Upper lobe of left lung (tissue), 6 donors: Measurements from ENCODE around the gene ACSL3. TPM values are rescaled to one million over a fixed set of nuclear protein-coding genes. Genes with fewer than 3 reads are reported as not detected.
A peak's percentile ranks its signal among the peaks of the same experiment; 100 is the strongest.
"Not testable (repeated sequence)": the region's sequence is repeated elsewhere in the genome, so short reads cannot be mapped to it uniquely, and the experiment has no call there.

Source experiments
- ATAC-seq, 2 donors: fragments of 200-7000 bp; cut with Tn5 transposase; one replicate each; pipeline ENCODE4 v1.9.1; 2022; ENCODE audit warnings: mild to moderate bottlenecking in 2 of 2, moderate library complexity in 2 of 2; ENCODE audit not compliant: low FRiP score in 2 of 2
- DNase-seq, 2 donors: peaks; one replicate each; pipeline ENCODE4 v3.0.0-alpha.2; 2019 to 2020
- H3K27ac ChIP-seq, 4 donors: fragments of 200-600 bp; sonication (generic); one replicate each; pipeline ENCODE4 v1.5.1; 2016 to 2019
- H3K27me3 ChIP-seq, 4 donors: fragments of 200-600 bp; sonication (generic); one replicate each; pipeline ENCODE4 v1.5.1; 2017 to 2019
- H3K36me3 ChIP-seq, 4 donors: fragments of 200-600 bp; sonication (generic); one replicate each; pipeline ENCODE4 v1.5.1; 2016 to 2019
- H3K4me1 ChIP-seq, 4 donors: fragments of 200-600 bp; sonication (generic); one replicate each; pipeline ENCODE4 v1.5.1; 2018 to 2019
- H3K4me3 ChIP-seq, 4 donors: fragments of 200-600 bp; sonication (generic); one replicate each; pipeline ENCODE4 v1.5.1; 2017 to 2019; ENCODE audit warnings: mild to moderate bottlenecking in 2 of 4, moderate library complexity in 1 of 4
- H3K9me3 ChIP-seq, 4 donors: fragments of 200-600 bp; sonication (generic); one replicate each; pipeline ENCODE4 v1.5.1; 2018 to 2019
- CTCF ChIP-seq, 6 experiments: fragments of 450-650 bp in 4 of 6; fragments of 200-600 bp in 2 of 6; sonication (generic) in 2 of 6; IDR thresholded peaks; one replicate each; pipeline ENCODE4 v1.5.1; 2016 to 2019; ENCODE audit warnings: antibody characterized with exemption in 6 of 6
- EP300 ChIP-seq, 4 donors: sonication (generic); formaldehyde crosslinking; IDR thresholded peaks; one replicate each; pipeline ENCODE4 v1.5.1; 2017; ENCODE audit warnings: antibody characterized with exemption in 4 of 4, control low read depth in 2 of 4
- POLR2A ChIP-seq, 4 donors: fragments of 450-650 bp; IDR thresholded peaks; one replicate each; pipeline ENCODE4 v1.5.1; 2016 to 2017; ENCODE audit warnings: antibody characterized with exemption in 4 of 4, mild to moderate bottlenecking in 2 of 4
- POLR2AphosphoS5 ChIP-seq, 2 donors: sonication (generic); formaldehyde crosslinking; IDR thresholded peaks; one replicate each; pipeline ENCODE4 v1.5.1; 2017; ENCODE audit warnings: antibody characterized with exemption in 2 of 2
- WGBS, 2 donors: methylation state at CpG; one replicate each; pipeline ENCODE4 v1.1.5; 2017 to 2018; 5-methylcytosine and 5-hydroxymethylcytosine counted together
- total RNA-seq, 6 donors: library from RNA; depleted of rRNA in 4 of 6; stranded (reverse); fragments of >200 nt in 4 of 6; gene quantifications; one replicate each; pipeline versions ENCODE4 v1.1.0 to v1.2.1, GENCODE V29; 2016 to 2021
- donor health status: DM: no; HTN: no; CAD: no; lungs with moderate emphysema.
- donor health status: DM: no; HTN: yes; CAD: no; lungs with severe emphysema.

Gene ACSL3
- total RNA-seq, 6 donors from 2014 or later, result 35.6 to 86.0 (median 69.9) TPM

- no peak for DNase-seq
- no peaks in the 10 kb centered on the region for H3K27me3 ChIP-seq
- peaks cover 5 to 15% (median 7%) of the 10 kb centered on the region in 4 donors for H3K4me1 ChIP-seq
- H3K27ac ChIP-seq, result no peak overlapping the region
- H3K4me3 ChIP-seq, result no peak overlapping the region
- H3K9me3 ChIP-seq, result no peaks in the 10 kb centered on the region
- TF ChIP-seq CTCF (IDR thresholded peaks at IDR 0.05), result no peak
- TF ChIP-seq EP300 (IDR thresholded peaks at IDR 0.05), result no peak
- TF ChIP-seq POLR2A (IDR thresholded peaks at IDR 0.05), result no peak
- no peak for TF ChIP-seq POLR2AphosphoS5 (IDR thresholded peaks at IDR 0.05)
- no peaks in the 10 kb centered on the region for H3K36me3 ChIP-seq
- ATAC-seq, result no peak
- WGBS, 2 donors, result 83 to 87% methylated on average over 3 of the region's 3 CpGs
These were observed 20.6 kb upstream of the ACSL3 start for GRCh38 chr2:222840060-222840802.

- WGBS, 2 donors, result 23 to 48% methylated on average over 3 of the region's 3 CpGs
- ATAC-seq (no peak), DNase-seq (no peak)
- no peaks in the 10 kb centered on the region for H3K9me3 ChIP-seq
- no peaks in the 10 kb centered on the region for H3K36me3 ChIP-seq
- no peak for TF ChIP-seq POLR2AphosphoS5 (IDR thresholded peaks at IDR 0.05)
- TF ChIP-seq CTCF (IDR thresholded peaks at IDR 0.05), result no peak
- peak in 1 of 4 donors; percentile 13 for TF ChIP-seq EP300 (IDR thresholded peaks at IDR 0.05)
- TF ChIP-seq POLR2A (IDR thresholded peaks at IDR 0.05), result no peak
- H3K4me1 ChIP-seq, result peaks cover 5 to 21% (median 8%) of the 10 kb centered on the region in 4 donors
- H3K27me3 ChIP-seq, result no peaks in the 10 kb centered on the region
- H3K27ac ChIP-seq, result peak overlapping the region in 3 of 4 donors; percentile 19 to 41 (median 28)
- H3K4me3 ChIP-seq, result no peak overlapping the region
These were observed 18.2 kb upstream of the ACSL3 start for GRCh38 chr2:222842491-222843174.

GRCh38 chr2:222844323-222844722 is 16.5 kb upstream of the ACSL3 start:
- peak overlapping the region; percentile 1 to 64 (median 30) for H3K27ac ChIP-seq
- peak in 1 of 2 donors; percentile 93 for ATAC-seq
- DNase-seq, result peak in 1 of 2 donors; percentile 30
- TF ChIP-seq EP300 (IDR thresholded peaks at IDR 0.05) (peak in 1 of 4 donors; percentile 30), POLR2AphosphoS5 (IDR thresholded peaks at IDR 0.05) (peak in 1 of 2 donors; percentile 50), CTCF (IDR thresholded peaks at IDR 0.05) (no peak), POLR2A (IDR thresholded peaks at IDR 0.05) (peak in 1 of 4 donors; percentile 30)
- no peaks in the 10 kb centered on the region for H3K9me3 ChIP-seq
- peaks cover 5 to 29% (median 9%) of the 10 kb centered on the region in 4 donors for H3K4me1 ChIP-seq
- WGBS, 2 donors, result 62 to 73% methylated on average over 6 of the region's 6 CpGs
- H3K27me3 ChIP-seq, result no peaks in the 10 kb centered on the region
- no peaks in the 10 kb centered on the region for H3K36me3 ChIP-seq
- no peak overlapping the region for H3K4me3 ChIP-seq

GRCh38 chr2:222845314-222845713 is 15.5 kb upstream of the ACSL3 start:
- H3K27me3 ChIP-seq, ATAC-seq, H3K9me3 ChIP-seq, H3K36me3 ChIP-seq, DNase-seq, H3K4me3 ChIP-seq: not testable (repeated sequence)
- 97 to 99% methylated on average over 3 of the region's 3 CpGs for WGBS, 2 donors
- H3K27ac ChIP-seq, result peak overlapping the region in 1 of 4 donors; percentile 64
- H3K4me1 ChIP-seq, result peaks cover 5 to 29% (median 9%) of the 10 kb centered on the region in 4 donors

GRCh38 chr2:222846003-222846402 is 14.8 kb upstream of the ACSL3 start:
- Histone ChIP-seq H3K27ac (no peak overlapping the region), H3K4me3 (no peak overlapping the region), H3K4me1 (peaks cover 5 to 29% (median 9%) of the 10 kb centered on the region in 4 donors), H3K36me3 (no peaks in the 10 kb centered on the region), H3K9me3 (no peaks in the 10 kb centered on the region), H3K27me3 (no peaks in the 10 kb centered on the region)
- DNase-seq (no peak), ATAC-seq (no peak)
- 78 to 95% methylated on average over 4 of the region's 4 CpGs for WGBS, 2 donors
- no peak for TF ChIP-seq CTCF (IDR thresholded peaks at IDR 0.05)
- no peak for TF ChIP-seq POLR2AphosphoS5 (IDR thresholded peaks at IDR 0.05)
- TF ChIP-seq POLR2A (IDR thresholded peaks at IDR 0.05), result no peak
- TF ChIP-seq EP300 (IDR thresholded peaks at IDR 0.05), result no peak
